IPS DF 6.9 (cell line): Measurements from ENCODE around the gene KIAA0825.

Source experiments
- DNase-seq: peaks from one replicate; pipeline ENCODE4 v3.0.0-alpha.2; 2013; ENCODE audit warnings: low read depth, low spot score
- H3K27ac ChIP-seq: one replicate; pipeline ENCODE4 v1.5.1; 2013; ENCODE audit warnings: low read length, control low read depth
- H3K27me3 ChIP-seq: 2 replicates; pipeline ENCODE4 v1.6.1; 2013; ENCODE audit warnings: mild to moderate bottlenecking, low read length; ENCODE audit not compliant: control insufficient read depth, insufficient read depth
- H3K36me3 ChIP-seq: 2 replicates; pipeline ENCODE4 v1.6.1; 2013; ENCODE audit warnings: low read length; ENCODE audit not compliant: control insufficient read depth, insufficient read depth
- H3K4me1 ChIP-seq: 2 replicates; pipeline ENCODE4 v1.6.1; 2013; ENCODE audit warnings: low read length; ENCODE audit not compliant: control insufficient read depth, insufficient read depth
- H3K4me3 ChIP-seq: 2 replicates; pipeline ENCODE4 v1.5.1; 2013; ENCODE audit warnings: mild to moderate bottlenecking, low read length
- H3K9me3 ChIP-seq: 2 replicates; pipeline ENCODE4 v1.6.1; 2013; ENCODE audit warnings: low read length, inconsistent platforms; ENCODE audit not compliant: control insufficient read depth, insufficient read depth
- WGBS: extraction: QIAGEN DNeasy Blood & Tissue Kit; methylation state at CpG from one replicate; pipeline ENCODE4 v1.1.7; 2013; ENCODE audit warnings: mixed read lengths, missing lambda C conversion rate; ENCODE audit not compliant: insufficient read length, insufficient coverage; 5-methylcytosine and 5-hydroxymethylcytosine counted together

The KIAA0825 gene

DNA sequence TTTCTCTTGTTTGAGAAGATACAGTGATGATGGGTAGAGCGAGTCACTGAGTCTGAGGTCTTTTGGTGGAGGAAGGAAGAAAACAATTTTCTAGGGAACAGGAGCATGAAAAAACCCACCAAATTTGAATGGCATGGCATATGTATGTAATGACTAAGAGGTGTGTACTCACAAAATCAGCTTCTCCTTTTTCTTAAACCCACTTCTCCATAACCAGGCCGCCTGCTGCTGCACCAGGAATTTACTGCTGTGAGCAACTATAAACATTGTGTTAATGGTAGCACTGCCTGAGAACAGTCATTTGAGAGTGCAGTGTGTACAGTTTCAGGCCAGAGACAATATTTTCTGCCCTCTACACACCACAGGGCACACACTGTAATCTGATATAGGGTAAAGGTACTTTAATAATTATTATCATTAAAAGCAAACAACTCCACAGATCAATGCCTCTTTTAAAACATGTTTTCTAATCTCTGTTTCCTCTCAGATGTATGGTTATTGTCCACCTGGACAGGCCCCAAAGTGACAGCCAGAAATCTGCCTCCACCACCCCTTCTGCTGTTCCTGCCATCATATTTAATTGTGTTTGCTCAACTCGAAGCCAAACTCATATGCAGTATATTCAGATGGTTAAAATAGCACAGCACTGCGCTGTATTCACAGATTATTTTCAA, 241.6 kb downstream of the KIAA0825 start:
- WGBS, result no CpG with 5 or more reads among the region's 4 CpGs
- no peak overlapping the region for H3K27ac ChIP-seq
- H3K36me3 ChIP-seq, result no peaks in the 10 kb centered on the region
- no peak for DNase-seq
- no peak overlapping the region for H3K4me3 ChIP-seq
- no peaks in the 10 kb centered on the region for H3K9me3 ChIP-seq
- peaks cover 2% of the 10 kb centered on the region; the same call in 1 of the 2 replicates for H3K4me1 ChIP-seq
- H3K27me3 ChIP-seq, result no peaks in the 10 kb centered on the region

DNA sequence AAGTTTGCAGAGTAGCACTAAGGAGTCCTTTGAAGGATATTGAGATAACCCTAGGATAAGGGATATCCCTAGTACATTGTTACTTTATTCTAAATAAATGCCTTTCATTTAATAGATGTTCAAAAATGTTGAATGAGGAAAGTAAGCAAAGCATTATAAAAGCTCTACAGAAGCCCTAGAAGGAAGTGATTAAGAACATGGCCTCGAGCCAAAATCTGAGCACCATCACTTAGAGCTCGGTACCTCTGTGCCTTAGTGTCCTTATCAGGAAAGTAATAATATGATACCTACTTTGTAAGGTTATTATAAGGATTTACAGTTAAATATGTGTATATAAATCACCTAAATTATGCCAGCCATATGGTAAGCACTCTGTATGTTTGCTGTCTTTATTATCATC, 242.6 kb downstream of the KIAA0825 start:
- Histone ChIP-seq H3K27ac (no peak overlapping the region), H3K4me3 (no peak overlapping the region), H3K9me3 (no peaks in the 10 kb centered on the region), H3K27me3 (no peaks in the 10 kb centered on the region), H3K36me3 (no peaks in the 10 kb centered on the region), H3K4me1 (peaks cover 2% of the 10 kb centered on the region; the same call in 1 of the 2 replicates)
- WGBS, result no CpG with 5 or more reads among the region's 2 CpGs
- no peak for DNase-seq

DNA sequence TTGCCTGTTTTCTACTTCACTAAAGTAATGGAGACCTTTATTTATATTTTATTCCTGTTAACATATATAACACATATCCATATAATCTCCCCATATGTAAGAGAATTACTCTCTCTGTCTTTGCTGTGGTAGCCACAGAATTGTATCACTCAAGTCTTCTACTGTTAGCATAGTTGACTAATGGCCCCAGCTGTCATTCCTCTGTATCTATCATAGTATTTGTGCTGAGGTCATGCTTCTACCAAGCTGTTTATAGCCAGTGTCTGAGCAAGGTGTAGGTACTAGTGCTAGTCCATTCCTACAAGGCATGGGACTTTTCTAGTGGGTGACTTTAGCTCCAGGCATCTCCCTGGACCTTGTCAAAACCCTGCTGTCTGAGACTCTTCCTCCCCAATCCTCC, 244.1 kb downstream of the KIAA0825 start:
- H3K27me3 ChIP-seq, result no peaks in the 10 kb centered on the region
- peaks cover 2% of the 10 kb centered on the region; the same call in 1 of the 2 replicates for H3K4me1 ChIP-seq
- H3K4me3 ChIP-seq, result no peak overlapping the region
- no peaks in the 10 kb centered on the region for H3K36me3 ChIP-seq
- DNase-seq, result no peak
- H3K9me3 ChIP-seq, result no peaks in the 10 kb centered on the region
- no peak overlapping the region for H3K27ac ChIP-seq

DNA sequence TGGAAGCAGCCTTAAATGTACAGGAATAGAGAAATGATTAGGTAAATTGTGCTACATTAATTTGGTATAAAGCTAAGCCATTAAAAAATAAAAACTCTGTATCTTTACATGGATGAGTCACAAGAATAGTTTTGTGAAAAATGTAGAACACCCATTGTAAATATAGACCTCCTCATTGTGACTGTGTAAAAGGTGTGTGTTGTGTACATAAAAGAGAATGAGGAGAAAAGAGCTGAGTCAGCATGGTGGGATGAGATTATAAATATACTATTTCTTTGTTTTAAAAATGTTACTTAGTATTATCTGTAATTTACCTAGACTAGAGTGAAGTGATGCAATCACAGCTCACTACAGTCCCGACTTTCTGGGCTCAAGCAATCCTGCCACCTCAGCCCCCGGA, 250.5 kb downstream of the KIAA0825 start:
- no peak for DNase-seq
- Histone ChIP-seq H3K9me3 (no peaks in the 10 kb centered on the region), H3K27ac (no peak overlapping the region), H3K4me3 (no peak overlapping the region), H3K36me3 (no peaks in the 10 kb centered on the region), H3K4me1 (0 out of 2 replicates have a peak, but pooled peaks cover 2% of the 10 kb centered on the region), H3K27me3 (no peaks in the 10 kb centered on the region)
- no CpG with 5 or more reads among the region's 2 CpGs for WGBS

DNA sequence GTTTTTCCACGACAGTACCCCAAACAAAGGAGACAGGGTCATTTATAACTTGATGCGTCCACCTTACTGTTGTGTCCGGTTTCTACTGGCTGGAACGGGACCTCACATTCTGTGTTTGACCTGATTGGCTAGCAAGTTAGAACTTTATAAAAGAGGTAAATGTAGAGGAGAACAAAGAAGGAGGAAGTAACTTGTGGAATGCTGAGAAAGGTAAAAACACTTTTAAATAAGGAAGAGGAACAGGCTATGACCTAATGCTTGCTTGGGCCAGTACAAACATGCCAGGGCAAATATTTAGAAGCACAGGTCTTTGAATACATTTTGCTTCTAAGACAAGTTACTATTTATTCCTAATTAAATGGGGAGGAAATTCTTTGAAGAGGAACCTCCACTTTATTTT, 251.6 kb downstream of the KIAA0825 start:
- WGBS, result no CpG with 5 or more reads among the region's 4 CpGs

DNA sequence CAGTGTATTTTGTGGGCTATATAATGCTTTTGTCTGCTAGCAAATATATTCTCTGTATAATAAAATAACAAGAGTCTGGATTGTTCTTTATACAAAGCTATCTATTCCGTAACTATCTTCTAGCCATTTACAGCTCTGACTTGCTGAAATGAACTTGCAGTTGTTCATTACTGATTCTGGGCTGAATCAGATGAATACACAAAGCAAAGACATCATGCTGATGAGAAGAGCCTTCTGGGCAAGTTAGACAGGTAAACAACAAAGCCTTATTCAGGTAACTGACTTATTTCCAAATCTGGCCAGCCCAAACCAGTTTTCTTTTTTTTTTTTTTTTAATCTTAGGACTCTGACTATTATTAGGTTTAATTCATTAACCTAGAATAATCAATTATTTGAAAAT, 255.5 kb downstream of the KIAA0825 start:
- 0 out of 2 replicates have a peak, but pooled peaks cover 2% of the 10 kb centered on the region for H3K4me1 ChIP-seq
- no CpG with 5 or more reads among the region's 1 CpG for WGBS
- no peak overlapping the region for H3K27ac ChIP-seq
- H3K4me3 ChIP-seq, result no peak overlapping the region
- DNase-seq, result no peak
- H3K27me3 ChIP-seq, result no peaks in the 10 kb centered on the region
- H3K9me3 ChIP-seq, result no peaks in the 10 kb centered on the region
- no peaks in the 10 kb centered on the region for H3K36me3 ChIP-seq

More for the DNA sequence above, 251.6 kb downstream of the KIAA0825 start:
- H3K27me3 ChIP-seq, result no peaks in the 10 kb centered on the region
- H3K4me3 ChIP-seq, result no peak overlapping the region
- H3K9me3 ChIP-seq, result no peaks in the 10 kb centered on the region
- no peak overlapping the region for H3K27ac ChIP-seq
- DNase-seq, result no peak
- 0 out of 2 replicates have a peak, but pooled peaks cover 2% of the 10 kb centered on the region for H3K4me1 ChIP-seq
- H3K36me3 ChIP-seq, result no peaks in the 10 kb centered on the region

DNA sequence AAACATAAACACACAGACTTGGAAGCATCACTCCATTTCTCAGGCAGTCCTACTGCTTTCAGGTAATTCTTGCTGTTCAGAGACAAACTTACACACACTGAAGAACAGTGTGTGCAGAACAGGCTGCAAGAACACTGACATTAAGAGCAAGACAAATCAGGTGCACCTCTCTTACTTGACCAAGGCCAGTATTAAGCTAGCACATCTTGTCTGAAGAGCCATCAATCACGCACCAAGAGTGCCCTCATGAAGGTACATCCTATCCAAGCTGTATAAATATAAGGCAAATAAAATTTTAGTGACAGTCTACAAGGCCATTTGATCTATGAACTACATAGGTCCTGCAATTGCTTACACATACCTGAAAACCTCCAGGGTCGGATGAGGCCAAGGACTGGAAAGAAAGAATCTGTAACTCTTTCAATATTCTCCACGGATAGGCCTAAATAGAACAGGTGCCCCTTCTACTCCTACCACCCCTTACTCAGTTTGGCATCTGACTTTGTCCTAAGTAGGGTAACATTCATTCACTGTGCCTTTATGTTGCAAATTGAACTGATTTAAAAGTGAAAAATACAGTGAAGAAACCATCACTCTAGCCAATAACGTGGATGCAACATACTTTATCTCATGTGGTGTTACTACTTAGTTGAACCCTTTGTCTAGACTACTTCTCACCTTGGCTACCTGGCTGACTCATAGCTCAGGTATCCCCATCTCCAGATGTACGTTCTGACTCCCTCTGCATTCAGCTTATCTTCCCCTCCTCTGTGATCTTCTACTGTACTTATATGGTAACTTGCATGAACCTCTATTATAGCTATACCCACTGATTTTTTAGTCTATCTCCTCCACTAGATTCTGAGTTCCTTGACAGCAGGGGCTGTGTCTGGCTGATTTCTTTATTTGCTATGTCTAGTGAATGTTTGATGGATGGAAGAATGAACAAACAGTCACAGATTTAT, 256.3 kb downstream of the KIAA0825 start:
- H3K27me3 ChIP-seq, result no peaks in the 10 kb centered on the region
- peaks cover 4% of the 10 kb centered on the region; the same call in 1 of the 2 replicates for H3K4me1 ChIP-seq
- WGBS, result no CpG with 5 or more reads among the region's 5 CpGs
- peak; percentile 97 for DNase-seq
- no peaks in the 10 kb centered on the region for H3K9me3 ChIP-seq
- peak overlapping the region; percentile 49 for H3K27ac ChIP-seq
- H3K4me3 ChIP-seq, result peak overlapping the region; percentile 57; the same call in 1 of the 2 replicates
- no peaks in the 10 kb centered on the region; the same call in 1 of the 2 replicates for H3K36me3 ChIP-seq

DNA sequence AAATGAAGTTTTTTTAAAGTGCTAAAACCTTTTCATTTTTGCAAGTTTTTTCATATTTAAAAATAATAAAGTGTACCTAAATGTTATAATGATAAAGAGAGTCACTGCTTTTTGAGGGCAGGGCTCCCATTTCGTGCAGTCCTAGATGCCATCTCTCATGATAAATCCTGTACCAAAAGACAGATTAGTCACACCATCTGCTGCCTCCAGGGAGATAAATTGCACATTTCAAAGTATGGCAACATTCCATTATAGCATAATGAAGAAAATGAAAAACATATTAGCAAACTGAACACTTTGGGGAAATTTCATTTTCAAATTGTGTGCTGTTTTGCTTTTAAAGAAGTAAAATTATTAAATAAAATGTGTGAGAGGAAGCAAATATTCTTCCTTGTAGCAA, 257.2 kb downstream of the KIAA0825 start:
- Histone ChIP-seq H3K9me3 (no peaks in the 10 kb centered on the region), H3K27me3 (no peaks in the 10 kb centered on the region), H3K4me3 (peak overlapping the region; percentile 65; the same call in 1 of the 2 replicates), H3K4me1 (peaks cover 4% of the 10 kb centered on the region; the same call in 1 of the 2 replicates), H3K27ac (no peak overlapping the region), H3K36me3 (no peaks in the 10 kb centered on the region; the same call in 1 of the 2 replicates)
- no peak for DNase-seq
- WGBS, result no CpG with 5 or more reads among the region's 1 CpG

DNA sequence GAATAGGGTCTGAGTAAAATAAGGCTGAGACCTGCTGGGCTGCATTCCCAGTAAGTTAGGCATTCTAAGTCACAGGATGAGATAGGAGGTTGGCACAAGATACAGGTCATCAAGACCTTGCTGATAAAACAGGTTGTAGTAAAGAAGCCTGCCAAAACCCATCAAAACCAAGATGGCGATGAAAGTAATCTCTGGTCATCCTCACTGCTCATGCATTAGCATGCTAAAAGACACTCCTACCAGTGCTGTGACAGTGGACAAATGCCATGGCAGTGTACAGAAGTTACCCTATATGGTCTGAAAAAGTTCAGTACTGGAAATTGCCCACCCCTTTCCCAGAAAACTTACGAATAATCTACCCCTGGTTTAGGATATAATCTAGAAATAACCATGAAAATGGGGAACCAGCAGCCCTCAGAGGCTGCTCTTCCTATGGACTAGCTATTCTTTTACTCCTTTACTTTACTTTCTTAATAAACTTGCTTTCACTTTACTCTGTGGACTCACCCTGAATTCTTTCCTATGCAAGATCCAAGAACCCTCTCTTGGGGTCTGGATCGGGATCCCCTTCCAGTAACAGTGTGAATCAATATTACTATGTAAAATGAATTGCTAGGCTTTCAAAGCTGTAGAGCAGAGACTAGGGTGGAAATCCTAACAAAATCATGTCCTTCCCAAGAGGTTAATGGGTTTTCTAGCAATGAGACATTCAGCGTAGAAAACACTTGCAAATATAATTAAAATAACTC, 257.8 kb downstream of the KIAA0825 start:
- Histone ChIP-seq H3K4me3 (peak overlapping the region; percentile 34; the same call in 1 of the 2 replicates), H3K4me1 (peaks cover 4% of the 10 kb centered on the region; the same call in 1 of the 2 replicates), H3K36me3 (no peaks in the 10 kb centered on the region; the same call in 1 of the 2 replicates), H3K9me3 (no peaks in the 10 kb centered on the region), H3K27me3 (no peaks in the 10 kb centered on the region), H3K27ac (no peak overlapping the region)
- no peak for DNase-seq
- no CpG with 5 or more reads among the region's 4 CpGs for WGBS

DNA sequence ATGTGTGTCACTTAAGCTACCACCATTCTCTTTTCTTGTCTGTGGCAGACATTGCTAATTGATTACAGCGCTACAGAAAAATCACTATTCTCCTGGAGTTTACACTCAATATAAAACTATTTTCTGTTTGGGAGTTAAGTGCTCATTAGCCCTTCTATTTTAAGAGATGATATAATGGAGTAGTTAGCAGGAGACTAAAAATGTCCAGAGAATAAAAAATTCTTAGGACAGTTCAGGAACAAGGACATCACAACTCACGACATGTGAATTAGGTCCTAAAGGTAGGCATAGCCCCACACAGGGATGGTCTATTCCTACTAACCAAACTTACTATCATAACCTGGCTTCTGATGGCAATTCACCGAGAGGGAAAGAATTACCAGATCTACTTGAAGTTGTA, 258.5 kb downstream of the KIAA0825 start:
- no peak for DNase-seq
- H3K9me3 ChIP-seq, result no peaks in the 10 kb centered on the region
- H3K4me1 ChIP-seq, result peaks cover 3% of the 10 kb centered on the region; the same call in 1 of the 2 replicates
- no peaks in the 10 kb centered on the region; the same call in 1 of the 2 replicates for H3K36me3 ChIP-seq
- no CpG with 5 or more reads among the region's 3 CpGs for WGBS
- H3K27ac ChIP-seq, result no peak overlapping the region
- H3K4me3 ChIP-seq, result peak overlapping the region; percentile 34; the same call in 1 of the 2 replicates
- H3K27me3 ChIP-seq, result no peaks in the 10 kb centered on the region
